Suppressor macrophage (primary cell): ENCODE results near the gene ARAP2.
"Not testable (repeated sequence)": the region's sequence is repeated elsewhere in the genome, so short reads cannot be mapped to it uniquely, and the experiment has no call there.

Experiments used
- DNase-seq, 4 experiments: peaks; one replicate each; pipeline ENCODE4 v3.0.0-alpha.2; 2020 to 2022

ARAP2 gene

DNA sequence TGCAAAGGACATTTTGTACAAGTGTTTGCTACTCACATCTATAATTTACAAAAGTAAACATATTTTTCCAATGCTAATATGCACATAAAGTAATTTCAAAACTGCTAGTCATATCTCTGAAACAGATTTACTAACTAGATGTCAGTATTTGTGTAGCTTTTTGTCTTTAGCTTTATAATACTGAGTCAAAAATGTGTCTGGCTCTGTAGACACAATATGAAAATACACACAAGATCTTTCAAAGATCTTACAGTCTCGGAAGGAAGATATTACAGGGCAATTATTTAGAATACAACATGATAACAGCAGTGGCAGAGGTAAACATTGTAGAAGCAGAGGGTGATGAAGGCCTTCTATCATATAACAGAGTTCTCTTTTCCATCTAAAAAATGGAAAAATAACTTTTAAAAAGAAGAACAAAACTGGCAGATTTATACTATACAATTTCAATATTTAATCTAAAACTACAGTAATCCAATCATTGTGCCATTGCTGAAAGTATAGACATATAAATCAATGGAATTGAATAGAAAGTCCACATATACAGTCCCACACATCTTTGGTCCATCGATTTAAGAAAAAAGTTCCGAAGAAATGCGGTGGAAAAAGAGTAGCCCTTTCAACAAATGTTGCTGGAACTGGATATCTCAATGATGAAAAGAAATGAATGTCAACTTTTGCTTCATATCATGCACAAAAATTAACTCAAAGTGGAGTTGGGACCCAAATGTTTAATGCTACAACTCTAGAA lies 29.4 kb downstream of the ARAP2 start:
- no peak for DNase-seq

DNA sequence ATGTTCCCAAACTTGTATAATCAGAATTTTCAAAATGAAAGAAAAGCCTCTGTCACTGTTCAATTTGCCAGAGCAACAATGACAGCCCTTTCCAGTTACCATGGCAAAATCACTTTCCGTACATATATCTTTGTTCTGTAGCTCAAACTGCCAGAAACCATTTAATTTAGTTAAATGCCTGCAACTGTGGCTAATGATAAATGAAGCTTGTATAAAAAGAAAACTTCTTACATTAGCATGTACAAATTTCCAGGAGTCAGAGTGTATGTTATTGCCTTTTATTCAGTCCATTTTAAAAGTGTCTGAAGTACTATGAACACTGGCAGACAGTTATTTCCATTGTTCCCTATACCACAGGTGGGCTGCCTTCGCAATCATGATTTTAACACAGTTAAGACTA lies 30.3 kb downstream of the ARAP2 start:
- no peak for DNase-seq

DNA sequence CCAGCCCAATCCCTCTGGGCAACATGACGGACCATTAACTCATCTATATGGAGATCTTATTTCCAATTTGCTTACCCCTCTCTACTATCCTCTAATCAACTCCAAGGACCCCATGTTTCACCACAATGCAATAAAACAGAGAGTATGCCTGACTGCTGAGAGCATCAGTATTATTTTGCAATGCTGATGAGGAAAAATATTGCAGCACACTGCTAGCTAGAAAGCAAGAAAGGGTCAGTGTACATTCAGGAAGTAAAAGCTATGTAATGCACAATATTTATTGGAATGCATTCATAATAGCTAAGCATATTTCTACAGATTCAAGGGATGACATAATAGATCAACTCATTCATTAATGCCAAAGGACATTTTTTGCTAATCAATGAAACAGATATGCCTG lies 33.2 kb downstream of the ARAP2 start:
- peak in 3 of 4 experiments; percentile 21 to 59 (median 59) for DNase-seq

DNA sequence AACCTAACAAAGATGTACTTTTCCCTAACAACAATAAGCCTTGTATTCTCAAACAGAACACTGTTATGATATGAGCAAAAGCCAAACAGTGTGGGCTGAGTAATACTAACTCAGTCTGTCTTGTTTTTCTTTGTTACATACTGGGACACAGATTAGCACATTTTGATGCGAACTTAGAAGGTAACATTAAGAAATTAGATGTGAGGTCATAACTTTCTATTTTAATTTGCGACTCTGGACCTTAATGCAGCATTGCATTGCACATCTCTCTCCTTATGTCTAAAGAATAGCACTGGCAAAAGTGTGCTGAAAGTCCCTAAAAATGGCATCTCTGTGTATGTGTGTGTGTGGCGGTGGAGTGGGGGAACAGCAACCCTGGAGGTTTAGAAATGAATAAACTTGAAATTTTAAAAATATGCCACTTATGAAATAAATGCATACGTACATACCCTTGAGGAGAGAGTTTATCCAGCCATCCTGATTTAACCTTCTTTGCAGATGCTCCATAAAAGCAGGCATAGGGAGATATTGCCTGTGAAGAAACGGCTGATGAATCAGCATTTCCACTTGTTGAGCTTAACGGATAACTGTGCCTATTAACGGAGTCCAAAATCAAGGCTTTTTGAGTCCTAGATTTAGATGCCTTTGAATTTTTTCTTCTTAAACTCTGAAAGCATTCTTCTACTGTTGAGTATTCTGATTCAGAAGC lies 34.2 kb downstream of the ARAP2 start:
- DNase-seq: no peak

DNA sequence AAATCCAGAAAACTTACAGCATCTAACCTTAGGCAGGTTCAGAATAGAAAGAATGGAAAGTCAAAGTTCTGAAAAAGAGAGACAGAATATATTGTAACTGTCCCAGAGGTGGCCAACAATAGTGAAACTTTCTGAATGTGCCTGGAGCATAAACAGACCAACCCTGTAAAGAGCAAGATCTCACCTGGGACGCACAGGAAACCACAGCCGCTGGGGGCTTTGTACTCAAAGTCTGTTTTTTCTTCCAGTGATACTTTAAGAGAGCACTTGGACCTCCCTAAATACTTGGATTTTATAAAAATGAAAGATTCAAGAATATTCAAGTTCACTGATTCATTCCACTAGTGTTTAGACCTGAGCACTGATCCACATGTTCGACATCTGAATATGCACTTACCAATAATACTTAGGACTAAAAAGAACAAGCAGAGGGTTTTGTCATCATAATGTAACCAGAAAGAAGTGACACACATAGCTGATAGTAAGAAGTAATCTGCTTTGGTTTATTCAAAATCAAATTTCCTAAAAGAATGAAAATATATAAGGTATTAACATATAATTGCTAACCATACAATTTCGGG lies 35.3 kb downstream of the ARAP2 start:
- DNase-seq: no peak

DNA sequence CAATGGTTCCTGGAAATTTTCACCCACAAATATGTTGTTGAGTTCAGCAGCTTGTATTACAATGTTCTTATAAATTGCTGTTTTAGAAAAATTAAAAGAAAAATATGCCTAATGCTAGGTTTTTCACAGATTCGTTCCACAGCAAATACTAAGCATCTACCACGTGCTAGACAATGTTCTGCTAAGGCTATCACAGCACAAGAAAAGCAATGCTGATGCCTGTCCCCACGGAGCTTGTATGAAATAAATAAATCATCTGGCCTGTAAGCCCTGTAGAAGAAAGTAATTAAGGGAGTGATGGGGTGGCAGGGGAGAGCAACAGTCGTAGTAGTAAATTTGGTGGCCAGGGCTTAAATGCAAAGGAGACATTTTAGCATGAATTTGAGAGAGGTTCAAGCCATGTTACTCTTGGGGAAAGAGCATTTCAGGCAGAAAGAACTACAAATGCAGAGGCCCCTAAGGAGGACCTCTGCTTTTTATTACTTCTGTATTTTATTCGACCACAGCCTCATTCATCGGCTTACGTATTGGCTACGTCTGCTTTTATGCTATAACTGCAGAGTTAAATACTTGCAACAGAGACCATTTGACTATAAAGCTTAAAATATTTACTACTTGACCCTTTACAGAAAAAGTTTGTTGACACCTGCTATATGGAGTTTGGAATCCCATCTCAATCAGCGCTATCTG lies 36.3 kb downstream of the ARAP2 start:
- peak in 2 of 4 experiments; percentile 21 to 24 for DNase-seq

DNA sequence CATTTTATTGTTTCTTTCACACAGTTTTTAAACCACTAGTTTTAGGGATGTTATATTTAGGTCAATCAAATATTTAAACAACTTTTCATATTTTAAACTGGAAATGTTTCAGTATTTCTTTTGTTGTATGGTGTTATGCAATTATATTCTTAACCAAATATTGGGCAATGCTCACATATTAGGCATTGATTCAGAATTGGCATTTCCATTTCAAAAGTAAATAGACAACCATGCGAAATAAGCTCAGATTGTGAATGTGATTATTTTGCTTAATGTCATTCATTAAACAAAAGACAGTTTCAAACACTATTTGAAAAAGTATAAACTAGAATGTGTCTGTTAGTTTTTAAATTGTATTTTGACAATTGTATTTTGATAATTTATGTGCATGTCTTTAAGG lies 36.9 kb downstream of the ARAP2 start:
- peak in 1 of 4 experiments; percentile 13 for DNase-seq

DNA sequence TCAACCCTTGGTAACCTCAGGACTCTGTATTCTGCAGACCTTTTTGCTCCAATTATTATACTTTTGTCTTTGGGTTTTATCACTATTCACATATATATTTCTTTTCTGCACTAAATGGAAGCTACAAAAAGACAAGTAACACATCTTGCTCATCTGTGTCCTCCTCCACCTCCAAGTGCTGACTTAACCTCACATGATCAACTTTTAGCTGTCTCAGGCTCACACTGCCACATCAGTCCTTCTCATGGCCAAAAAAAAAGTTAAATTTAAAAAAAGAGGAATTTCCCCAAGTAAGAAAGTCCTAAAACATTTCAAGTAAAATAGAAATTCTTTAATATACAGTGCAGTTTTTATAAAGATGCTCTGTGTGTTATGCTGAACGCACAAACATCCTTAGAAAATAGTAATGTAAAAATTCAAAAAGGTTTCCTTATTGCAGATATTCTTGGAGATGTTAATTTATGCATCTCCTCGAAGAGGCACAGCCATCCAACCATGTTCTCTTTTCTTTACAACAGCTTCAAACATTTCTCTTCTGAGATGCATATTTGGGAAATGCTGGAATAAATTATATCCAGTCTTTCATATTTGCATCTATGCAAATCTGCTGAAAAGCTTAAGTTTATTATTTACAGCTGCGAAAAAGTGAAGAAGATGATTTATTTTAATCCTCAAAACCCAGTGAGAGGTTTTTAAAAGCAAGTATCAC lies 37.6 kb downstream of the ARAP2 start:
- peak; percentile 40 to 81 (median 72) for DNase-seq

DNA sequence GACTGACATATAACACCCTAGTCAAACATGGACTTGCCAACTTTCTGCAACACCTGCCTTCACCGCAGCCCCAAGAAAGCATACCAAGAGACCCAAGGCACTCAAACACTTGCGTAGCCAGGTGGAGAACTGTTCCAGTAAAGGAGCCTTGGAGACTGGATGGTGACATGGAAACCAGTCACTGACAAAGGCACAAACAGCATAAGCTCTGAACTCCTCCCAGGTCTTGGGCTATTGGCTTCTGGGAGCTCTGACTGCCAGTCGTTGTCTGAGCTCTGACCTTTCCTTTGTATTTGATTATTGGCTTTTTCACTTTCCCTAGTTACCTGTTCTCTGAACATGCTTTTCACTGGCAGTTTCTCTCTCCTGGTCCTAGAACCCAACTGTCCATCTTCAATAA lies 38.3 kb downstream of the ARAP2 start:
- DNase-seq: peak in 1 of 4 experiments; percentile 11

DNA sequence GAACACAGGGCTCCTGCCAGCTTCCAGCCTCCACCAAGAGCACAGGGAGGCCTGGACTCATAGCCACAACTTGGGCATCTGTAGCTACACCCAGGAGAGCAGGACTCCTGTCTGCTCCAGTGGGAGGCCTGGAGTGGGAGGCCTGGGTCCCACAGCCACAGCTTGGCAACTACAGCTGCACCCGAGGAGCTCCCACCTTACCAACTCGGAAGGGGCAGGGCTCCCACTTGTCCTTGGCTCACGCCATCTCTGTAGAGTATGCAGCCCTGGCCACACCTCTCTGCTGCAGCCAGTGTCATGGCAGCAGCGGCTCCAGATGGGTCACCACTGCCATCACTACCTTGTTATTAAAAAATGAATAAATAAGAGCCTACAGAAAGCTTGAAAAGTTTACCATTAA lies 45.5 kb downstream of the ARAP2 start:
- no peak for DNase-seq

DNA sequence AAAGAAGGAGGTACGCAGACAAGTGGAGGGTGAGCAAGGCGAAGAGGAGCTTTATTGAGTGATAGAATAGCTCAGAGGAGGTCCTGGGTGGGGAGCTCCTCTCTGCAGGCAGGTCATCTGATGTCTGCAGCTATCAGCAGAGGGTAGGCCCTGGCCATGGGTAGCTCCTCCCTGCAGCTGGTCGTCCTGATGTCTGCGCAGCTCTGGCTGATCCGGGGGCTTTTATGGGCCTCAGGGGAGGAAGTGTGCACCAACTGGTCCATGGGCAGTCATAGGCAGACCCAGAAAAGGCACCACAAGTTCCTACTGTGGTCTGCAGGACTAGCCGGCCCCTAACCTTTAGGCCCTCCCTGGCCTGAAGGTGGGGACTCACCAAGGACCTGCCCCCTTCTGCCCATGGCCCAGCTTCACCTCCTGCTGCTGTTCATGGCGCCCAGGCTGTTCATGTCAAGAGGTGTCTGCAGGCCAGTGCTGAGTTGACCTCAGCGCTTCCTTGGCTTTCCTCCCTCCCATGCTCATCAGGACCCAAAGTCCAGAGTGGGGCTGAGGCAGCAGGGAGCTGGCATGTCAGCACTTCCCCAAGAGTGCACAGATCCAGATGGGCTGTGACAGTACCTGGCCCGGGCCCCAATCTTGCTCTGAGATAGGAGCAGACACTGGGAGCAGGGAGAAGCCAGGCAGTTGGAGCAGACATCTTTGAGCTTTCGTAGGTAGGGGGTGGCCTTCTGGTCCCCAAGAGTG lies 46.1 kb downstream of the ARAP2 start:
- no peak for DNase-seq

DNA sequence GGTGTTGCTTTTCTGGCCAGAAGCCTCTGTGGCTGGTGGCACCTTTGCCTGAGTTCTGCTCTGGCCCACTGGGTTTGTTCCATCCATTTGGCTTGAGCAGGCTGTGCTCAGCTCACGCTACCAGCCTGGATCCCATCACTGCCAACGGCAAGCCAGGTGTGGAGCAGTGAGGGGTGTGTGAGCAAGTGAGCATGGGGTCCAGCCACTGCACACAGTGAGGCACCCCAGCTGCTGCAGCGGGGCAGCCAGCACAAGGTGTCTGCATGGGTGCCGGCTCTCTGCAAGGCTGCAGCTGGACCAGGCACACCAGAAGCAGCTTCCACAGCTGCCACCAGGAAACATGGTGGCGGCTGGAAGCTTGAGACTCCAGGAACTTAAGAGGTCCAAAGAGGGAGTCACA lies 46.8 kb downstream of the ARAP2 start:
- DNase-seq: no peak

DNA sequence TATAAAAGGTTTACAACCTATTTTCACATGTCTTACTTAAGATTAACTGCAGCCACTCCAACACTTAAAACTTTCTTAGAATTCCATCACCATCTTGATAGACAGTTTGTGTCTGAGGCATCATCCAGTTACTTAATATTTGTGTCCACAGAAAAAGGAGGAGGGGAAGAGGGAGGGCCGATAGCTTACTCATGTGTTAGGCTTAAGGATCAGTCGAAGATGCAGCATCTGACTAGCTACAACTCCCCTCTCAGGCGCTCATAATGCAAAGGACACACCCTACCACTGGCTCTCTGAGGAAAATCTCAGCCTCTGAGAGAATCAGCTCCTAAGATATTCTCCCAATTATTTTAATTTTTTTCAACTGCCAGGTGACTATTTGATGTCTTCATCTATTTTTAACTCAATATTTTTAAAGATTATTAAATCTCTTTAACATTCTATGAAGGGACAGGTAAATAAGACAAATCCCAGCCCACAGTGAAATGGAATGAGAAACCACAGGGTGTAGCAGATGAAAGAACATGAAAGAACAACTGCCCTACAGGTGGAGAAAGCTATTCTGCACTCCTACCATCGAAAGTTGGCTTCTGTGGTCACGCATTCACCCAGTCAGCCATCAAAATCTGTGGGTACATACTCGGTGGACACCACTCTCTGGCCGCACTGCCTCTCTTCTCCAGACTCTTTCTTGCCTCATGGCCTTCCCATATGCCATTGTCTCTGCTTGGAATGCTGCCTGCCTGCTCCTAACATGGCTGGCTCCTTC lies 48.0 kb downstream of the ARAP2 start:
- no peak for DNase-seq

DNA sequence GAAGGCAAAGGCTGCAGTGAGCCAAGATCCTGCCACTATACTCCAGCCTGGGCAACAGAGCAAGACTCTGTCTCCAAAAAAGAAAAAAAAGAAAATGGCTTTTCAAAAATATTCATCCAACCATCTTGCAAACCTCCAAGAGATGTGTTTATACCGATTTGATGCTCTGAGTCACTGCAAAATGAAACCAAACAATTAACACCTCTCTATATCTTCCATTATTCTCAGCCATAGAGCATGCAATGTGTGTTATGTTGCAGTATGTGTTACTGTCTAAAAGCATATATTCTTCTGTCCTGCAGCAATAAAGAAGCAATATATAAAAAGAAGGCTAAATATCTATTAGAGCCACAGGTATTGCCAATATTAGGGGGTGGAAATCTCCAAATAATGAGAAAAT lies 51.4 kb downstream of the ARAP2 start:
- no peak for DNase-seq

DNA sequence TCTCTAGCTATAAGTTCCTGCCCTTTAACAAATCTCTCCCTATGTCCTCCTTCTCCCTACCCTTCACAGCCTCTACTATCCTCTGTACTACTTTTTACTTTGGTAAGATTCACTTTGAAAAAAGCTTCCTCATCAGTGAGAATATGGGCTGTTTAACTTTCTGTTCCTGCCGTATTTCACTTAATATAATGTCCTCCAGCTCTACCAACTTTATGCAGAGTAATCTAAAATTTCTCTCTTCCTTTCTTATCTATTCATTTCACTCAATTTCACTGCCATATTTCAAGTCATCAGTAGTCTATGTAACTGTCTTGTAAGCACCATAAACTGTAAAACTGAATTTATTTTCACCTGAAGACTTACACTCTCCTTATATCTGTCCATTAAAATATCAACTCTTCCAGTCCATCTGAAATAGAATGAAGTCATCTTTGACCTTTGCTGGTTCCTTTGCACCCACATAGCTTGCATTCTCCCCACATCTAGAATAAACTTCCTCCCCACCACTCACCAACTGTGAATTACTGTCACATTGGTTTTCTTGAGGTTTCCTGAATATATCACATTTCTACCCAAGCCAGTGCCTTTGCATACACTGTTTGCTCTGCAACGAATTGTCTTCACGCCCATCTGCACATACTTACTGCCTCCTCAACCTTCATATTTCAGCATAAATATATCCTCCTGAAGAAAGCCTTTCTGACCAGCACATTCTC lies 54.6 kb downstream of the ARAP2 start:
- DNase-seq: peak; percentile 47 to 82 (median 67)

DNA sequence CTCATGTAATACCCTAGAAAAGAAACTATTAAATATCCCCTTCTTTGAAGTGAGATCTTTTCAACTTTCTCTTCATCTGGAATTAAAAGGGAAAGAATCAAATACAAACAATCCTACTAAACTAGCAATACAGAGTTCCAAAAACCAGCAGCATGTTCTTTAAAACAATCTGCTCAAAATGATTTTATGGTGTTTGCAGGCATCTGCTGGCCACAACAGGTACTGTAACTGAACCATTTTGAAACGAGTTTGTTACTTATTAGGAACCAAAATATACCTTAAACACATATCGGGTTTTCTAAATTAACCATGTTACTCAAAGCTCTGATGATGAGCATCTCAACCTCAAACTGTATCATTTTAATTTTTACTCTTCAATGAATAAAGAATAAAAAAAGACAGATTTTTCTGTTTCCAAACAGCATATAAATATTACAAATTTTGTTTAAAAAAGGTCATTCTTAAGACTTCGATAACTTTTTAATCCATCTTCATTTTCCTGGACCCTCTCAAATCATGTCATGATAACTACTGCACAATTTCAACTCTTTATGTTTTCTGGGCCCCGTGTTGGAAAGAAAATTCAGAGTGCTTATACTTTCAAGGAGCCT lies 56.5 kb downstream of the ARAP2 start:
- DNase-seq: peak; percentile 18 to 40 (median 28)

DNA sequence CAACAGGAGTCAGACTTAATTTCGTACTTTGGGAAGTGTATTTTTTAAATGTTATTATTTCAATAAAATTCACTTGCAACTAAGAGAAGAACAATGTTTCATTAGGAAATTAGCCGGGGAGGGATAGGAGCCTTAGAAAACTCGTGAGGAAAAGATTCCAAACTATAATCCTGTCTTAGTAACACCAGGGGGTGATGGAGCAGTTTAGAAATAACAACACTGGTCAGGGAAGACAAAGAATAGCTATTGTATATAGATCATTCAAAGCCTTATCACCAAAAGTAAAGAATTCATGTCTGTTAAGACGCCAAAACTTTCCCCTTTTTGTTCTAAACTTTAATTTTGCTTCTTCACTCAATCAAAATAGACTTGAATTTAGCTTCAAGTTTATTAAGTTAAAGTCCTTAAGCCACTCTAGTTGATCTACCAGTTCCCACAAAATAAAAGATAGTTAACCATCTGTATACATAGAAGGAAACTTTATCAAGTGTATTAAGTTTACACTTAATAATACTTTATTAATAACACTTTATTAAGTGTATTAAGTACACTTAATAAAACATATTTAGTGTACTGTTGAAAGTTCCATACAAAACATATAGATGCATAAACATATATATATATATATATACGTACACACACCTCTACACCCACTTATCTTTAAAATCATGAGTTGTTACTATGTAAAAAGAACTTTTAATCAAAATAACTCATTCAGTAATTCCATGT lies 60.5 kb downstream of the ARAP2 start:
- DNase-seq: no peak

DNA sequence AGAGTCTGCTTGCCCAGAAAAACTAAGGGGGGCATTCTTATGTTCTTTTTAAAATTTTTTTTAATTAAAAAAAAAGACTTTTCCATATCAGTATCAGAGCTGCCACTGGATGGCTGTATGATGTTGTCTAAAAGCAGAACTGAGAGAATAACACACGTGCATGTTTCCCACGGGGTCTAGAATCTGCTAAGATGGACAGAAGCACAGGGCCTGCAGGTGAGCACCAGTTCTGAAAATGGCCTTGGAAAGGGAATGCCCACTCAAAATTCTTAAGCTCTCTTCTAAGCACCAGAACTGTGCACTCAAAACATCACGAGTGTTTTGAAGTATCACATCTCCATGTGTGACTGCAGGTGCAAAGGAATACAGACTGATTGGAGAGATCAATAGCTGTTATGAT lies 61.1 kb downstream of the ARAP2 start:
- peak in 1 of 4 experiments; percentile 10 for DNase-seq

DNA sequence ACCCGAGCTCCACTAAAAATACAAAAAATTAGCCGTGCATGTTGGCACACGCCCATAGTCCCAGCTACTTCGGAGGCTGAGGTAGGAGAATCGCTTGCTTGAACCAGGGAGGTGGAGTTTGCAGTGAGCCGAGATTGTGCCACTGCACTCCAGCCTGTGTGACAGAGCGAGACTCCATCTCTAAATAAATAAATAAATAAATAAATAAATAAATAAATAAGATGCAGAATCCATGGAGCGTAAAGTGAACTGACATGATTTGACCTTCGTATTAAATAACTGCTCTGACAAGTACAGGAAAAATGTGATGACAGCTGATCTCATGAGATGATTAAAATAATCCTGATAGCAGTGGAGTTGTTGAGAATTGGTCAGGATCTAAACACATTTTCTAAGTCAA lies 62.0 kb downstream of the ARAP2 start:
- DNase-seq: not testable (repeated sequence)
